GM12878 (cell line): Measurements from ENCODE around the gene TRAPPC12. TPM values are rescaled to one million over a fixed set of nuclear protein-coding genes. Genes with fewer than 3 reads are reported as not detected.

Experiments used
- ATAC-seq: fragments of 200-7000 bp; cut with Tn5 transposase; 3 replicates; pipeline ENCODE4 v1.9.1; 2020; ENCODE audit warnings: mild to moderate bottlenecking, moderate library complexity
- BruUV-seq: library from RNA; stranded (reverse); fragments of 400-500 nt; replicated peaks from 2 replicates; lab custom pipeline; 2021; lab: Mats Ljungman, UMichigan
- CTCF ChIA-PET: fragments of 300-600 bp; sonication (Branson Sonifier 250); formaldehyde crosslinking; extraction: SDS; loops from one replicate; lab custom pipeline; 2021; ENCODE audit warnings: inconsistent platforms; lab: Yijun Ruan, JAX
- POLR2A ChIA-PET: fragments of 350-600 bp; formaldehyde crosslinking; extraction: SDS; loops from one replicate; lab custom pipeline; 2021; ENCODE audit warnings: inconsistent platforms; lab: Charles Lee
- RAD21 ChIA-PET: fragments of 300-600 bp; sonication (Branson Sonifier 250); formaldehyde crosslinking; loops from one replicate; lab custom pipeline; 2023; ENCODE audit warnings: antibody characterized with exemption; ENCODE audit not compliant: unreplicated experiment; lab: Charles Lee
- SMC1A ChIA-PET: fragments of 300-600 bp; sonication (Branson Sonifier 250); formaldehyde crosslinking; loops from one replicate; lab custom pipeline; 2023; ENCODE audit not compliant: unreplicated experiment, uncharacterized antibody; lab: Charles Lee
- DNase-seq: peaks from one replicate; pipeline ENCODE4 v3.0.0-alpha.2; 2011; ENCODE audit warnings: low read depth, low spot score
- FAIRE-seq: peaks from 3 replicates; lab custom pipeline; 2011; peaks lifted over from hg19 to GRCh38; lab: Jason Lieb, UNC
- H2AFZ ChIP-seq: 2 replicates; pipeline ENCODE4 v1.6.0; 2011; ENCODE audit warnings: low read depth, low read length, control low read depth; ENCODE audit not compliant: control insufficient read depth
- H3K27ac ChIP-seq: 2 replicates; pipeline ENCODE4 v1.5.1; 2011; ENCODE audit warnings: control low read depth; ENCODE audit not compliant: control insufficient read depth, insufficient read depth
- H3K27me3 ChIP-seq, 2 experiments: replicated peaks in 1 of 2; 2 replicates each; pipeline versions ENCODE4 v1.6.0 to v1.6.1; 2011; ENCODE audit warnings: low read length in 1 of 2; ENCODE audit not compliant: control insufficient read depth in 2 of 2, insufficient read depth in 2 of 2
- H3K36me3 ChIP-seq, 2 experiments: 2 replicates each; pipeline ENCODE4 v1.5.1; 2011; ENCODE audit warnings: low read length in 1 of 2; ENCODE audit not compliant: control insufficient read depth in 2 of 2, insufficient read depth in 2 of 2
- H3K4me1 ChIP-seq: 2 replicates; pipeline ENCODE4 v1.6.1; 2011; ENCODE audit warnings: mild to moderate bottlenecking, low read length, moderate library complexity, mixed read lengths; ENCODE audit not compliant: control insufficient read depth, insufficient read depth
- H3K4me2 ChIP-seq: 2 replicates; pipeline ENCODE4 v1.6.0; 2011; ENCODE audit warnings: control low read depth; ENCODE audit not compliant: control insufficient read depth, insufficient read depth
- H3K4me3 ChIP-seq: fragments of 200-600 bp; sonication (generic); 2 replicates; pipeline ENCODE4 v1.5.1; 2016
- H3K79me2 ChIP-seq: 2 replicates; pipeline ENCODE4 v1.6.0; 2011; ENCODE audit warnings: low read length; ENCODE audit not compliant: control insufficient read depth, insufficient read depth
- H3K9ac ChIP-seq: 2 replicates; pipeline ENCODE4 v1.8.0; 2011; ENCODE audit warnings: low read length, control low read depth, mixed read lengths; ENCODE audit not compliant: control insufficient read depth, insufficient read depth
- H3K9me3 ChIP-seq: replicated peaks from 3 replicates; pipeline ENCODE4 v1.5.1; 2011; ENCODE audit warnings: mild to moderate bottlenecking, low read length; ENCODE audit not compliant: control insufficient read depth, insufficient read depth
- H4K20me1 ChIP-seq: 2 replicates; pipeline ENCODE4 v1.6.0; 2011; ENCODE audit not compliant: control insufficient read depth, insufficient read depth
- BCL3 ChIP-seq: IDR thresholded peaks from 2 replicates; pipeline ENCODE4 v1.6.1; 2011; ENCODE audit warnings: borderline replicate concordance, low read depth, mild to moderate bottlenecking, moderate library complexity, low read length; ENCODE audit not compliant: insufficient read depth, poor library complexity, severe bottlenecking
- DPF2 ChIP-seq: fragments of 450-650 bp; IDR thresholded peaks from 2 replicates; pipeline ENCODE4 v1.6.1; 2017; ENCODE audit warnings: mild to moderate bottlenecking
- FOS ChIP-seq: IDR thresholded peaks from 3 replicates; pipeline ENCODE4 v1.6.1; 2011; ENCODE audit warnings: borderline replicate concordance; ENCODE audit not compliant: insufficient read length; ENCODE audit errors: extremely low read depth
- GATAD2B ChIP-seq: fragments of 450-650 bp; conservative IDR thresholded peaks from 2 replicates; pipeline ENCODE4 v1.6.1; 2017; ENCODE audit warnings: low read depth, mild to moderate bottlenecking, moderate library complexity
- JUNB ChIP-seq: IDR thresholded peaks from 2 replicates; pipeline ENCODE4 v1.6.1; 2016; ENCODE audit warnings: antibody characterized with exemption, mild to moderate bottlenecking
- MTA2 ChIP-seq: fragments of 450-650 bp; IDR thresholded peaks from 2 replicates; pipeline ENCODE4 v1.6.1; 2016; ENCODE audit warnings: low read depth, mild to moderate bottlenecking, moderate library complexity
- MYB ChIP-seq: fragments of 150-350 bp; IDR thresholded peaks from 2 replicates; pipeline ENCODE4 v1.6.1; 2014; ENCODE audit warnings: mild to moderate bottlenecking, low read depth, low read length, borderline replicate concordance
- MYC ChIP-seq: IDR thresholded peaks from 2 replicates; pipeline ENCODE4 v1.6.1; 2011; ENCODE audit warnings: mild to moderate bottlenecking, low read length, moderate library complexity, inconsistent platforms; ENCODE audit not compliant: insufficient read depth, insufficient replicate concordance, insufficient read length, severe bottlenecking
- NRF1 ChIP-seq: conservative IDR thresholded peaks from 2 replicates; pipeline ENCODE4 v1.6.1; 2011; ENCODE audit warnings: mild to moderate bottlenecking, low read depth, low read length, improper control_type of control experiment
- RFX5 ChIP-seq: IDR thresholded peaks from 2 replicates; pipeline ENCODE4 v1.6.1; 2011; ENCODE audit warnings: low read depth, low read length, improper control_type of control experiment
- SMARCA5 ChIP-seq: fragments of 450-650 bp; IDR thresholded peaks from 2 replicates; pipeline ENCODE4 v1.6.1; 2017; ENCODE audit warnings: mild to moderate bottlenecking
- TCF7 ChIP-seq: IDR thresholded peaks from 2 replicates; pipeline ENCODE4 v1.6.1; 2014; ENCODE audit warnings: antibody characterized with exemption, borderline replicate concordance
- ZNF274 ChIP-seq: IDR thresholded peaks from one replicate; pipeline ENCODE4 v1.8.0; 2011; ENCODE audit not compliant: insufficient read length, insufficient read depth
- WGBS: methylation state at CpG from one replicate; pipeline ENCODE4 v1.1.6; 2016; ENCODE audit warnings: low lambda C conversion rate; ENCODE audit not compliant: insufficient replicate concordance, insufficient coverage; ENCODE audit errors: missing lambda C conversion rate; 5-methylcytosine and 5-hydroxymethylcytosine counted together
- in situ Hi-C: fragments of 300-500 bp; cut with MboI; formaldehyde crosslinking; loops from 9 replicates; pipeline ENCODE4 v1.14.3; 2018; ENCODE audit warnings: mixed read lengths
- intact Hi-C: fragments of 100-400 bp; cut with micrococcal nuclease; formaldehyde crosslinking; loops from one replicate; pipeline ENCODE4 v1.14.2; 2022; ENCODE audit not compliant: unreplicated experiment
- polyA plus RNA-seq, 11 experiments: library from polyadenylated mRNA; depleted of rRNA in 4 of 11; unstranded in 6 of 11; stranded (reverse) in 5 of 11; fragments of >200 nt; fragmentation: Nextera tagmentation in 4 of 11; fragmentation: Illumina TruSeq in 1 of 11; extraction: Ambion mirVana in 4 of 11; extraction: Trizol in 1 of 11; gene quantifications; 1 replicate in 1 of 11; 2 replicates in 10 of 11; pipeline versions ENCODE4 v1.2.1 to v1.2.3, GENCODE V29; 2011 to 2016; ENCODE audit warnings: inconsistent platforms in 2 of 11, missing spikeins in 2 of 11, low read depth in 1 of 11
- total RNA-seq, 4 experiments: library from RNA; depleted of rRNA in 3 of 4; stranded (reverse); fragments of >200 nt in 3 of 4; fragmentation: Illumina TruSeq in 1 of 4; extraction: Trizol in 1 of 4; gene quantifications; 2 replicates each; pipeline versions ENCODE4 v1.2.1 to v1.2.3, GENCODE V29; 2013 to 2021
- TF ChIP-seq, protein P1 (sequence below): IDR thresholded peaks from 2 replicates; pipeline ENCODE4 v1.6.1; 2012; ENCODE audit warnings: low read depth, low read length, improper control_type of control experiment

TRAPPC12 gene
- total and polyA plus RNA-seq, 10 of the 15 experiments (the other 5 are each of a cell fraction or from before 2014, with no cell fraction given): 8.6 to 77.1 (median 37.4) TPM

DNA sequence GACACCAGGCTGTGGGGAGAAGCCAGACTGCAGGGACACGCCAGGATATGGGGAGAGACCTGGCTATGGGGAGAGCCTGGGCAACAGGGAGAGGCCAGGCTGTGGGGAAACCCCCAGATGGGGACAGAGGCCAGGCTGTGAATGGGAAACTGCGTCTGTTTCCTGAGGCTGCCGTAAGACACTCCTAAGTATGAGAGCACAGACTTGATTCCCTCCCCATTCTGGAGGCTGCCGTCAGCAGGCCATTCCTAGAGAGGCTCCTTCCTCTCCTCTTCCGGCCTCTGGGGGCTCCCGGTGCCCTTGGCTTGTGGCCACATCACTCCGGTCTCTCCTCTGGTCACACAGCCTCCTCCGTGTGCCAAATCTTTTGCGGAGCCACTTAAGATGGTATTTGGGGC is 107.5 kb downstream of the TRAPPC12 start:
- Histone ChIP-seq H2AFZ (no peak overlapping the region), H3K27me3 (no peaks in the 10 kb centered on the region), H3K36me3 (no peaks in the 10 kb centered on the region; a peak in 1 of 4 replicates), H3K4me1 (no peaks in the 10 kb centered on the region), H3K4me3 (no peak overlapping the region), H3K4me2 (no peak overlapping the region), H3K27ac (no peak overlapping the region), H3K79me2 (no peaks in the 10 kb centered on the region), H4K20me1 (no peaks in the 10 kb centered on the region), H3K9me3 (no peaks in the 10 kb centered on the region), H3K9ac (no peak overlapping the region)
- RAD21 ChIA-PET: no interaction called here
- no peak for FAIRE-seq
- POLR2A ChIA-PET: no interaction called here
- no peak for DNase-seq
- in situ Hi-C loops (no loop called here), intact Hi-C loops (no loop called here)
- ATAC-seq: no peak
- CTCF ChIA-PET: no interaction called here
- 66% methylated on average over 8 of the region's 9 CpGs for WGBS
- TF ChIP-seq BCL3: peak; percentile 15
- TF ChIP-seq, protein P1, sequence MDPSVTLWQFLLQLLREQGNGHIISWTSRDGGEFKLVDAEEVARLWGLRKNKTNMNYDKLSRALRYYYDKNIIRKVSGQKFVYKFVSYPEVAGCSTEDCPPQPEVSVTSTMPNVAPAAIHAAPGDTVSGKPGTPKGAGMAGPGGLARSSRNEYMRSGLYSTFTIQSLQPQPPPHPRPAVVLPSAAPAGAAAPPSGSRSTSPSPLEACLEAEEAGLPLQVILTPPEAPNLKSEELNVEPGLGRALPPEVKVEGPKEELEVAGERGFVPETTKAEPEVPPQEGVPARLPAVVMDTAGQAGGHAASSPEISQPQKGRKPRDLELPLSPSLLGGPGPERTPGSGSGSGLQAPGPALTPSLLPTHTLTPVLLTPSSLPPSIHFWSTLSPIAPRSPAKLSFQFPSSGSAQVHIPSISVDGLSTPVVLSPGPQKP: no peak
- SMC1A ChIA-PET: no interaction called here
- no TSS peak for BruUV-seq

DNA sequence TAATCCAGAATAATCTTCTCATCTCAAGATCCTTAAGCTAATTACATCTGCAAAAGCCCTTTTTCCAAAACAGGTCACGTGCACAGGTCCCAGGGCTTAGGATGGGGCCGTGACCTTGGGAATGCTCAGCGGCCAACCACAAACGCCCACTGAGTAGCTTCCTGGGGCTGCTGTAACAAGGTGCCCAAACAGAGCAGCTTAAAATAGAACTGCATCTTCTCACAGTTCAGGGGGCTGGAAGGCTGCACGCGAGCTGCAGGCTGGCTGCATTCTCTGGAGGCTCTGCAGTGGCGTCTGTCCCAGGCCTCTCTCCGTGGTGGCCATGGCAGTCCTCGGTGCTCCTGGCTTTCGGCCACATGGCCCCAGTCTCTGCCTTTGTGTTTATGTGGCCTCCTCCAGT is 107.9 kb downstream of the TRAPPC12 start:
- no peaks in the 10 kb centered on the region for H3K27me3 ChIP-seq
- no peak for FAIRE-seq
- H3K36me3 ChIP-seq: no peaks in the 10 kb centered on the region
- no peaks in the 10 kb centered on the region for H3K79me2 ChIP-seq
- no peak overlapping the region for H3K27ac ChIP-seq
- intact Hi-C loops: no loop called here
- H4K20me1 ChIP-seq: no peaks in the 10 kb centered on the region
- ATAC-seq: no peak
- H3K4me1 ChIP-seq: no peaks in the 10 kb centered on the region
- 83% methylated on average over 10 of the region's 10 CpGs for WGBS
- TF ChIP-seq FOS: no peak
- no peak for TF ChIP-seq RFX5
- TF ChIP-seq TCF7: no peak
- no peak for TF ChIP-seq SMARCA5
- no peak for TF ChIP-seq JUNB
- no peak for TF ChIP-seq MYB
- TF ChIP-seq GATAD2B: no peak
- no peak for TF ChIP-seq MYC
- no peak for TF ChIP-seq NRF1
- TF ChIP-seq DPF2: no peak
- no peak for TF ChIP-seq ZNF274
- TF ChIP-seq MTA2: no peak
- no peaks in the 10 kb centered on the region for H3K9me3 ChIP-seq
- H2AFZ ChIP-seq: no peak overlapping the region
- H3K4me3 ChIP-seq: no peak overlapping the region
- in situ Hi-C loops: no loop called here
- POLR2A ChIA-PET: no interaction called here
- SMC1A ChIA-PET: no interaction called here
- DNase-seq: no peak
- no peak overlapping the region for H3K9ac ChIP-seq
- no TSS peak for BruUV-seq
- H3K4me2 ChIP-seq: no peak overlapping the region
- RAD21 ChIA-PET: no interaction called here
- CTCF ChIA-PET: no interaction called here
